Mucosa of descending colon (tissue), 3 donors: ENCODE results near the gene TEF. TPM values are rescaled to one million over a fixed set of nuclear protein-coding genes. Genes with fewer than 3 reads are reported as not detected.

Experiments used
- ATAC-seq: fragments of 200-7000 bp; cut with Tn5 transposase; one replicate; pipeline ENCODE4 v1.9.1; 2020; ENCODE audit warnings: mild to moderate bottlenecking, moderate library complexity
- DNase-seq, 3 donors: peaks; one replicate each; pipeline ENCODE4 v3.0.0-alpha.2; 2020
- H3K36me3 ChIP-seq: fragments of 200-600 bp; one replicate; pipeline ENCODE4 v1.8.0; 2021; ENCODE audit warnings: low read depth, mild to moderate bottlenecking
- H3K4me1 ChIP-seq: fragments of 200-600 bp; one replicate; pipeline ENCODE4 v1.8.0; 2021; ENCODE audit warnings: low read depth, mild to moderate bottlenecking
- H3K4me3 ChIP-seq: fragments of 200-600 bp; one replicate; pipeline ENCODE4 v1.8.0; 2021; ENCODE audit warnings: mild to moderate bottlenecking
- H3K9me3 ChIP-seq: fragments of 200-600 bp; one replicate; pipeline ENCODE4 v1.8.0; 2021; ENCODE audit warnings: mild to moderate bottlenecking
- CTCF ChIP-seq: fragments of 200-600 bp; IDR thresholded peaks from one replicate; pipeline ENCODE4 v1.8.0; 2022; ENCODE audit warnings: antibody characterized with exemption, mild to moderate bottlenecking
- intact Hi-C, 2 donors: fragments of 100-400 bp; cut with DNase I in 1 of 2; cut with micrococcal nuclease in 1 of 2; formaldehyde crosslinking; loops; one replicate each; pipeline versions ENCODE4 v1.11.0 to v1.11.1; 2022; cut with DNase I, micrococcal nuclease
- total RNA-seq, 3 donors: library from RNA; stranded (reverse); fragmentation: NEBNext Ultra II Directional in 2 of 3; extraction: Animal tissue kit (Norgen Biotek cat#: 25700) in 2 of 3; gene quantifications; one replicate each; pipeline versions ENCODE4 v1.2.1 to v1.2.4, GENCODE V29; 2021 to 2023
- donor health status: DM: no; HTN: no; CAD: no; lungs with moderate emphysema.
- donor health status: DM: no; HTN: no; CAD: no.
- donor health status: DM: no; HTN: yes; CAD: no.

Gene TEF
- total RNA-seq, 3 donors from 2014 or later, result 17.6 to 29.3 (median 28.6) TPM

DNA sequence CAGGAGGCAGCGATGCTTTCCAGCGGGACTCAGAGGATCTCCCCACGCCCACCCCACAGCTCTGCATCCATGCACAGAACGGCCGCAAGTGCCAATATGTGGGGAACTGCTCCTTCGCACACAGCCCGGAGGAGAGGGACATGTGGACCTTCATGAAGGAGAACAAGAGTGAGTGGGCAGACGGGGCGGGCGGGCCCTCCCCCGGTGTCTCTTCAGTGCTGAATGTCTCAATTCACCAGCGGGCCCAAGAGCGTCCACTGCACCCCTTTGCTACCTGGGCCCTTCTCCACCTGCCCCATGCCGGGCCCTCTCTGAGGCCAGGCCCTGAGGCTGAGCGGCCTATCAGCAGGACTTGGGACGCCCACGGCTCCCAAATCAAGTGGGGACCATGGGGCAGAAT lies 25.8 kb upstream of the TEF start:
- Histone ChIP-seq H3K4me3 (no peak overlapping the region), H3K9me3 (no peaks in the 10 kb centered on the region), H3K36me3 (peaks cover 10% of the 10 kb centered on the region), H3K4me1 (no peaks in the 10 kb centered on the region)
- intact Hi-C loops, result no loop called here
- DNase-seq (no peak), ATAC-seq (no peak)
- no peak for TF ChIP-seq CTCF

- Histone ChIP-seq H3K4me1 (no peaks in the 10 kb centered on the region), H3K36me3 (peaks cover 10% of the 10 kb centered on the region), H3K4me3 (no peak overlapping the region), H3K9me3 (no peaks in the 10 kb centered on the region)
- no peak for DNase-seq
- intact Hi-C loops, result no loop called here
- TF ChIP-seq CTCF, result no peak
- no peak for ATAC-seq
Observed at GRCh38 chr22:41356430-41357028, 25.2 kb upstream of the TEF start.

DNA sequence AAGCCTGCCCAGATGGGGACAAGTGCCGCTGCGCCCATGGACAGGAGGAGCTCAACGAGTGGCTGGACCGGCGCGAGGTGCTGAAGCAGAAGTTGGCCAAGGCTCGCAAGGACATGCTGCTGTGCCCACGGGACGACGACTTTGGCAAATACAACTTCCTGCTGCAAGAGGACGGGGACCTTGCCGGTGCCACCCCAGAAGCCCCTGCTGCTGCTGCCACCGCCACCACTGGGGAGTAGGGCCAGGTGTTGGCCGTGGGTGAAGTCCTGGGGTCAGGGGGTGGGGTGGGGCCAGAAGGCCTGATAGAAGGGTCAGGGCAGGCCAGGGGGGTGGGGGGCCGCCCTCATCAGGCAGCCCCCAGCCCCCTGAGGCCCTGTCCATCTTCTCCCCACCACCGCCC lies 24.6 kb upstream of the TEF start:
- no peaks in the 10 kb centered on the region for H3K9me3 ChIP-seq
- TF ChIP-seq CTCF, result no peak
- no peak overlapping the region for H3K4me3 ChIP-seq
- H3K4me1 ChIP-seq, result no peaks in the 10 kb centered on the region
- no peak for DNase-seq
- intact Hi-C loops, result no loop called here
- no peak for ATAC-seq
- peaks cover 6% of the 10 kb centered on the region for H3K36me3 ChIP-seq

GRCh38 chr22:41358927-41359326 lies 22.8 kb upstream of the TEF start:
- no peaks in the 10 kb centered on the region for H3K9me3 ChIP-seq
- H3K4me1 ChIP-seq, result no peaks in the 10 kb centered on the region
- ATAC-seq (no peak), DNase-seq (no peak)
- intact Hi-C loops, result no loop called here
- H3K4me3 ChIP-seq, result no peak overlapping the region
- no peak for TF ChIP-seq CTCF
- peaks cover 6% of the 10 kb centered on the region for H3K36me3 ChIP-seq

GRCh38 chr22:41359376-41359775 lies 22.4 kb upstream of the TEF start:
- intact Hi-C loops, result no loop called here
- no peak for ATAC-seq
- TF ChIP-seq CTCF, result no peak

GRCh38 chr22:41360126-41360525 lies 21.6 kb upstream of the TEF start:
- no peak for ATAC-seq
- TF ChIP-seq CTCF, result no peak
- Histone ChIP-seq H3K4me1 (peaks cover 3% of the 10 kb centered on the region), H3K9me3 (no peaks in the 10 kb centered on the region), H3K36me3 (peaks cover 6% of the 10 kb centered on the region), H3K4me3 (no peak overlapping the region)
- DNase-seq, result no peak
- intact Hi-C loops, result no loop called here

More at GRCh38 chr22:41359376-41359775, 22.4 kb upstream of the TEF start:
- Histone ChIP-seq H3K36me3 (peaks cover 6% of the 10 kb centered on the region), H3K4me1 (no peaks in the 10 kb centered on the region), H3K4me3 (no peak overlapping the region), H3K9me3 (no peaks in the 10 kb centered on the region)
- DNase-seq, result no peak
